ENCODE results near the gene AGAP1.

Gene AGAP1

DNA sequence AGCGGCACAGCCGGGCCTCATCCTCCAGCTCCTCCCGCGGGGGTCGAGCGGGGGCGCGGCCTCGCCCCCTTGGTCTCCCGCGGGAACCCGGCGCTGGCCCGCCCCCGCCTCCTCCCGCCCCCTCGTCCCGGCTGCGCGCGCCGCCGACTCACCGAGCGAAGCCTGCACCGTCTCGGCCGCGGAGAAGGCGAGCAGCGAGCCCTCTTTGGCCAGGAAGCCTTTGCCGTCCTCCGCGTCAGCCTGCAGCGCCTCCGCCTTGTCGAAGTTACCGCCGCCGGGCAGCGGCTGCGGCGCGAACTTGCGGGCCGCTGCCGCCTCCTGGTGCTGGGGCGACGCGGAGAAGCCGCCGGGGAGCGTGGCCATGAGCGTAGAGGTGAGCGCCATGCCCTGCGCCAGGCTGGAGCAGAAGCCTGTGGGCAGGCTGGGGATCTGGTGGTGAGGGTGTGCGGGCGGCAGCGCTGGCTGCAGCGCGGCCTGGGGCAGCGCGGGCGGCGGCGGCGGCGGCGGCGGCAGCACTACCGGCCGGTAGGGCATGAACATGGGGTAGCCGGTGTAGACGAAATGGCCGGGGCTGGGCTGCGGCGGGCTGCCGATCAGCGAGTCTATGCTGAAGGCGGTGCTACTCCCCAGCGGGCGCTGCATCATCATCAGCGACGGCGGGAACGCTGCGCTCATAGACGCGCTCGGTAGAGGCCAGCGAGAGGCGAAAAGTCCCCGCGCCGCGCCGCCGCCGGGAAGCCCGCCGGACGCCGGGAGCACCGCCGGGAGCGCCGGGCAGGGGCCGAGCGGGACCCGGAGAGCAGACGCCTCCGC, 673.7 kb downstream of the AGAP1 start:
- Histone ChIP-seq H3K9ac (ENCODE audit: low read depth in 1 of 2, low read length in 2 of 2) (no peak overlapping the region), H3K9me3 (ENCODE audit: control insufficient read depth in 2 of 2, low read length in 2 of 2) (no peaks in the 10 kb centered on the region), H3K4me3 (ENCODE audit: low read length in 2 of 2) (no peak overlapping the region), H3K36me3 (ENCODE audit: control insufficient read depth in 2 of 2, insufficient read depth in 2 of 2, low read length in 2 of 2) (no peaks in the 10 kb centered on the region), H3K4me1 (ENCODE audit: control insufficient read depth in 2 of 2, insufficient read depth in 2 of 2, low read length in 2 of 2) (peaks cover 2 to 11% of the 10 kb centered on the region in 2 donors), H3K27ac (ENCODE audit: low read depth in 2 of 2, low read length in 2 of 2) (no peak overlapping the region), H3K27me3 (ENCODE audit: control insufficient read depth in 2 of 2, insufficient read depth in 2 of 2, low read length in 2 of 2) (peaks cover 61 to 89% of the 10 kb centered on the region in 2 donors)

GRCh38 chr2:236168110-236169080, 674.6 kb downstream of the AGAP1 start, which contains the start of gene GBX2:
TSS of gene GBX2 (minus strand) at chr2:236168386. CDS start at chr2:236167971, 415 bp downstream.
- peaks cover 2 to 11% of the 10 kb centered on the region in 2 donors for H3K4me1 ChIP-seq (ENCODE audit: control insufficient read depth in 2 of 2, insufficient read depth in 2 of 2, low read length in 2 of 2)

GRCh38 chr2:236169151-236169721, 675.4 kb downstream of the AGAP1 start:
- Histone ChIP-seq H3K9me3 (ENCODE audit: control insufficient read depth in 2 of 2, low read length in 2 of 2) (no peaks in the 10 kb centered on the region), H3K36me3 (ENCODE audit: control insufficient read depth in 2 of 2, insufficient read depth in 2 of 2, low read length in 2 of 2) (no peaks in the 10 kb centered on the region), H3K9ac (ENCODE audit: low read depth in 1 of 2, low read length in 2 of 2) (no peak overlapping the region), H3K27ac (ENCODE audit: low read depth in 2 of 2, low read length in 2 of 2) (no peak overlapping the region), H3K4me1 (ENCODE audit: control insufficient read depth in 2 of 2, insufficient read depth in 2 of 2, low read length in 2 of 2) (peaks cover 2 to 8% of the 10 kb centered on the region in 2 donors), H3K4me3 (ENCODE audit: low read length in 2 of 2) (no peak overlapping the region), H3K27me3 (ENCODE audit: control insufficient read depth in 2 of 2, insufficient read depth in 2 of 2, low read length in 2 of 2) (peaks cover 61 to 90% of the 10 kb centered on the region in 2 donors)

More at GRCh38 chr2:236168110-236169080, 674.6 kb downstream of the AGAP1 start, which contains the start of gene GBX2:
- H3K27me3 ChIP-seq (ENCODE audit: control insufficient read depth in 2 of 2, insufficient read depth in 2 of 2, low read length in 2 of 2), result peaks cover 60 to 90% of the 10 kb centered on the region in 2 donors
- no peak within 1 kb of the TSS for H3K4me3 ChIP-seq (ENCODE audit: low read length in 2 of 2)
- no peaks in the 10 kb centered on the region for H3K9me3 ChIP-seq (ENCODE audit: control insufficient read depth in 2 of 2, low read length in 2 of 2)
- H3K36me3 ChIP-seq (ENCODE audit: control insufficient read depth in 2 of 2, insufficient read depth in 2 of 2, low read length in 2 of 2), result no peaks in the 10 kb centered on the region
- H3K27ac ChIP-seq (ENCODE audit: low read depth in 2 of 2, low read length in 2 of 2), result no peak within 1 kb of the TSS
- H3K9ac ChIP-seq (ENCODE audit: low read depth in 1 of 2, low read length in 2 of 2), result no peak within 1 kb of the TSS

DNA sequence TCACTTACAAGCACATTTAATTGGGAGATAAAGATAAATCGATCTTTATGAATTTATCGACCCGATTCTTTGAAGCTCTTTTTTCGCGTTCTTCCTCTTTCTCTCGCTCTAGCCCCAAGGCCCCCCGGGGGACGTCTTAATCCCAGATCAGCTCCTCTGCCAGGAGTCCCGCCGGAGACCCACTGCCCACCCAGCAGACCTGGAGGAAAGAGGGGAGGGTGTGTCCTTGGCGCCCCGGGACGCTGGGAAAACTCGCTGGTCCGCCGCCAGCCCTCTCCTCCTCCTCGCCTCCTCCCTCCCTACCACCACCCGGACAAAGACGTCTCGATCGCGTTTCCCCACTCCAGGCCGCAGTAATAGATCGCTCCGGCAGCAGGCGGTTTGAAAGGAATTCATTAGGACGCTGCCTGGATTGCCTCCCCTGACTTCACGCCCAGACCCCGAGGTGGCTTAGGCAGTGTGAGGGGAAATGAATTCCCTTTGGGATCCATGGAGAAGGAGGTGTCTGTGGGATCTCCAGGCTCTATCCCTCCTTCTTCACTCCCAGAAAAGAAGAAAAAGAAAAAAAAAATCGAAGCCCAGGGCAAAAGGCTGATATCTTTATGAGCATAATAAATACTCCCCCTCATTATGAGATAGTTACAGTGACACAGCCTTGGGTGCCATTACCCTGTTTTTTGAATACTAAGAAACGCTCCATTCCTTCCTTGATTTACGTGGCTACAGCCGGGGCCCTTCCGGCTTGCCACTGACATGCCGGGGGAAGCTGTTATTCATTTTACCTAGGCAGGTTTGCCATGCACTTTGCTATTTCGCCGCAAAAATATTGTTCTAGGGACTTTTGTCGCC, 676.1 kb downstream of the AGAP1 start:
- Histone ChIP-seq H3K9ac (ENCODE audit: low read depth in 1 of 2, low read length in 2 of 2) (no peak overlapping the region), H3K4me3 (ENCODE audit: low read length in 2 of 2) (no peak overlapping the region), H3K36me3 (ENCODE audit: control insufficient read depth in 2 of 2, insufficient read depth in 2 of 2, low read length in 2 of 2) (no peaks in the 10 kb centered on the region), H3K4me1 (ENCODE audit: control insufficient read depth in 2 of 2, insufficient read depth in 2 of 2, low read length in 2 of 2) (peaks cover 0 to 5% of the 10 kb centered on the region in 2 donors), H3K27ac (ENCODE audit: low read depth in 2 of 2, low read length in 2 of 2) (no peak overlapping the region), H3K9me3 (ENCODE audit: control insufficient read depth in 2 of 2, low read length in 2 of 2) (no peaks in the 10 kb centered on the region), H3K27me3 (ENCODE audit: control insufficient read depth in 2 of 2, insufficient read depth in 2 of 2, low read length in 2 of 2) (peaks cover 64 to 90% of the 10 kb centered on the region in 2 donors)

- H3K9me3 ChIP-seq (ENCODE audit: control insufficient read depth in 2 of 2, low read length in 2 of 2), result no peaks in the 10 kb centered on the region
- no peak overlapping the region for H3K4me3 ChIP-seq (ENCODE audit: low read length in 2 of 2)
- peaks cover 66 to 89% of the 10 kb centered on the region in 2 donors for H3K27me3 ChIP-seq (ENCODE audit: control insufficient read depth in 2 of 2, insufficient read depth in 2 of 2, low read length in 2 of 2)
- peaks cover 0 to 5% of the 10 kb centered on the region in 2 donors for H3K4me1 ChIP-seq (ENCODE audit: control insufficient read depth in 2 of 2, insufficient read depth in 2 of 2, low read length in 2 of 2)
- H3K27ac ChIP-seq (ENCODE audit: low read depth in 2 of 2, low read length in 2 of 2), result no peak overlapping the region
- H3K36me3 ChIP-seq (ENCODE audit: control insufficient read depth in 2 of 2, insufficient read depth in 2 of 2, low read length in 2 of 2), result no peaks in the 10 kb centered on the region
- no peak overlapping the region for H3K9ac ChIP-seq (ENCODE audit: low read depth in 1 of 2, low read length in 2 of 2)
These were observed 676.8 kb downstream of the AGAP1 start for GRCh38 chr2:236170590-236171165.

DNA sequence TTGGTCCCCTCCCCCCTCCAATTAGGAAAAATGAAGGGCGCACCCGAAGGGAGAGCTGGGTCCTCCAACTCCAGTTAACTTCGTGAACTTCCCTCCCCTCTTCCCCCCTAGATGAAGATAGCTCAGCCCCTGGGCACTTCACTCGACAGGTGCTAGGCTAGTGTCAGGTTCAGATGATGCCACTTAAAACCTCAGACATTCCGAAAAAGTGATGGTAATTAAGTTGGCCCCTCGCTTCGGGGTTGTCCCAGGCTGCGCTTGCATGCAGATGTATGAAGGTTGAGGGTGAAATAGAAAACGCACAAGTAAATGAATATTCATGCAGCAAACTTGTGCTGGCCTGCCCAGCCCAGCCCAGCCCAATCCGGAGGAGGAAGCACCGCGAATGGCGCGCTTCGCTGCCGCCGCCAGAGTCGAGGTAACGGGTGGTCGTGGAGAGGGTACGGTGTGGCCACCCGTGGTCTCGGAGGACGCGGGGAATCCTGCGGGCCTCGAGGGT, 677.4 kb downstream of the AGAP1 start:
- no peak overlapping the region for H3K9ac ChIP-seq (ENCODE audit: low read depth in 1 of 2, low read length in 2 of 2)
- no peak overlapping the region for H3K4me3 ChIP-seq (ENCODE audit: low read length in 2 of 2)
- H3K36me3 ChIP-seq (ENCODE audit: control insufficient read depth in 2 of 2, insufficient read depth in 2 of 2, low read length in 2 of 2), result no peaks in the 10 kb centered on the region
- H3K27me3 ChIP-seq (ENCODE audit: control insufficient read depth in 2 of 2, insufficient read depth in 2 of 2, low read length in 2 of 2), result peaks cover 61 to 88% of the 10 kb centered on the region in 2 donors
- H3K9me3 ChIP-seq (ENCODE audit: control insufficient read depth in 2 of 2, low read length in 2 of 2), result no peaks in the 10 kb centered on the region
- H3K4me1 ChIP-seq (ENCODE audit: control insufficient read depth in 2 of 2, insufficient read depth in 2 of 2, low read length in 2 of 2), result peaks cover 0 to 5% of the 10 kb centered on the region in 2 donors
- no peak overlapping the region for H3K27ac ChIP-seq (ENCODE audit: low read depth in 2 of 2, low read length in 2 of 2)

DNA sequence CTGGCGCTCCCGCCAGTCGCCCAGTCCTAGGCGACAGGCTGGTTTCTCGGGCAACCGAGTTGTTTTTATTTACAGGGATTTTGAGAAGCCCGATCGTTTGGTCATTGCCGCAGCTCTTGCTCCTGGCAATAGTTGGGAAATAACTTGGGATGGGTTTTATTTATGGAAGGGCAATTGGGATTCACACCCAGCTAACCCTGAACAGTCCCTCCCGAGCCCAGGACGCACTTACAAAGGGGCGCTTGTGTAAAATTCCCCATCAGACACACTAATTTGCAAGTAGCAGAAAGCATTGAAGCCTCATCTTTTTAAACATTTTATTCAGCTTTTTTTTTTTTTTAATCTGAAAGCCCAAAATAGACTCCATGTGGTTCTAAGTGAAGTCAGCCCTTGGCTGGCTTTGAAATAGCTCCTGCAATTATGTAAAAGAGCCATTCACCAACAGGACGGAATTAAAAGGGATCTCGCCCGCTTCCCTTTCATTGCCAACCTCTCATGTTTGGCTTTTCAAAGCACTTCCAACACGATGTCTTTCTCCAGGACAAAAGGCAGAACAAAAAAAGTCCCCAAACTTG, 677.9 kb downstream of the AGAP1 start:
- H3K9ac ChIP-seq (ENCODE audit: low read depth in 1 of 2, low read length in 2 of 2), result no peak overlapping the region
- no peaks in the 10 kb centered on the region for H3K9me3 ChIP-seq (ENCODE audit: control insufficient read depth in 2 of 2, low read length in 2 of 2)
- H3K4me3 ChIP-seq (ENCODE audit: low read length in 2 of 2), result no peak overlapping the region
- peaks cover 62 to 83% of the 10 kb centered on the region in 2 donors for H3K27me3 ChIP-seq (ENCODE audit: control insufficient read depth in 2 of 2, insufficient read depth in 2 of 2, low read length in 2 of 2)
- peaks cover 0 to 4% of the 10 kb centered on the region in 2 donors for H3K4me1 ChIP-seq (ENCODE audit: control insufficient read depth in 2 of 2, insufficient read depth in 2 of 2, low read length in 2 of 2)
- no peaks in the 10 kb centered on the region for H3K36me3 ChIP-seq (ENCODE audit: control insufficient read depth in 2 of 2, insufficient read depth in 2 of 2, low read length in 2 of 2)
- no peak overlapping the region for H3K27ac ChIP-seq (ENCODE audit: low read depth in 2 of 2, low read length in 2 of 2)

- Histone ChIP-seq H3K27me3 (ENCODE audit: control insufficient read depth in 2 of 2, insufficient read depth in 2 of 2, low read length in 2 of 2) (peaks cover 63 to 79% of the 10 kb centered on the region in 2 donors), H3K27ac (ENCODE audit: low read depth in 2 of 2, low read length in 2 of 2) (no peak overlapping the region), H3K4me3 (ENCODE audit: low read length in 2 of 2) (no peak overlapping the region), H3K4me1 (ENCODE audit: control insufficient read depth in 2 of 2, insufficient read depth in 2 of 2, low read length in 2 of 2) (peaks cover 0 to under 1% of the 10 kb centered on the region in 2 donors), H3K9ac (ENCODE audit: low read depth in 1 of 2, low read length in 2 of 2) (no peak overlapping the region), H3K9me3 (ENCODE audit: control insufficient read depth in 2 of 2, low read length in 2 of 2) (no peaks in the 10 kb centered on the region), H3K36me3 (ENCODE audit: control insufficient read depth in 2 of 2, insufficient read depth in 2 of 2, low read length in 2 of 2) (no peaks in the 10 kb centered on the region)
These were observed 678.6 kb downstream of the AGAP1 start for GRCh38 chr2:236172255-236173035.

Data from mucosa of rectum (tissue), 2 donors.